GM06990 (cell line): ENCODE measurements around the gene MTG1.
A peak's percentile ranks its signal among the peaks of the same experiment; 100 is the strongest.

ENCODE experiments used
- DNase-seq: peaks from one replicate; pipeline ENCODE4 v3.0.0-alpha.2; 2011; ENCODE audit not compliant: insufficient read length; ENCODE audit errors: extremely low read depth
- H3K27me3 ChIP-seq: replicated peaks from 2 replicates; pipeline ENCODE4 v1.6.0; 2011; ENCODE audit warnings: low read length; ENCODE audit not compliant: control insufficient read depth, insufficient read depth
- H3K36me3 ChIP-seq: 2 replicates; pipeline ENCODE4 v1.5.1; 2011; ENCODE audit warnings: low read length; ENCODE audit not compliant: control insufficient read depth, insufficient read depth
- H3K4me3 ChIP-seq: replicated peaks from 2 replicates; pipeline ENCODE4 v1.5.1; 2011; ENCODE audit warnings: low read depth, mild to moderate bottlenecking, control low read depth, low read length
- CTCF ChIP-seq: IDR thresholded peaks from 2 replicates; pipeline ENCODE4 v1.5.1; 2011; ENCODE audit warnings: low read length, control low read depth, mild to moderate bottlenecking, inconsistent platforms; ENCODE audit not compliant: insufficient read depth, poor library complexity, severe bottlenecking

Gene MTG1

DNA sequence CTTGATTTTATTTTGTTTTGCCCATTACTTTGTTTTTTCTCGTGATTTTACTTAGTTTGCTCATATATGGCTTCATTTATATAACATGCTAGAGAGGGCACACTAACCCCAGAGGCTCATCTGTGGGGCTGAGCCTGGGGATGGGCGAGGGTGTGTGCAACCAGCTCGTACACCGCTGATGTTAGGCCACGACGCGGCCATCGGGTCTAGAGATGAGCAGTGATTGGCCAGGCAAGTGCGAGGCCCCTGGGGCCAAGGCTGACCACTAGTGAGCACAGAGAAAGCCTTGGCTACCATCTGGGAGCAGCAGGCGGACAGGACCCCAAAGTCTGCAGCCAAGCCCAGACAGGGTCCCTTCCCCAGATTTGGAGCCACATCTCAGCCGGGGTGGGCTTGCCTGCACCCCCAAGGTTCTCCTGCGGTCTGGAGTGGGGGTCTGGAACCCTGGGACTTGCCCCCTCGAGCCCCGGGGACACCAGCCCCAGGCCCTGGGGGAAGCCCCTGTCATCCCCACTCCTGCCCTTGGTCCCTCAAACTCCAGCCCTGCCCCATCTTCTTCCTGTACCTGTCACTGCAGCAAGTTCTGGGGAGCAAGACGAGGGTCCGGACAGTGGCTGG, 39.9 kb upstream of the MTG1 start:
- no peaks in the 10 kb centered on the region; the same call in 1 of the 2 replicates for H3K36me3 ChIP-seq
- no peaks in the 10 kb centered on the region; the same call in 1 of the 2 replicates for H3K27me3 ChIP-seq
- H3K4me3 ChIP-seq: no peak overlapping the region
- no peak for TF ChIP-seq CTCF
- DNase-seq: no peak

GRCh38 chr10:133354672-133355240, 39.2 kb upstream of the MTG1 start:
- TF ChIP-seq CTCF: no peak
- Histone ChIP-seq H3K36me3 (no peaks in the 10 kb centered on the region; the same call in 1 of the 2 replicates), H3K27me3 (no peaks in the 10 kb centered on the region; the same call in 1 of the 2 replicates), H3K4me3 (no peak overlapping the region)
- no peak for DNase-seq

- Histone ChIP-seq H3K4me3 (no peak overlapping the region), H3K36me3 (no peaks in the 10 kb centered on the region; the same call in 1 of the 2 replicates), H3K27me3 (no peaks in the 10 kb centered on the region)
- TF ChIP-seq CTCF: no peak
- no peak for DNase-seq
Observed at GRCh38 chr10:133355266-133355665, 38.7 kb upstream of the MTG1 start.

GRCh38 chr10:133355991-133356390, 38.0 kb upstream of the MTG1 start:
- H3K36me3 ChIP-seq: no peaks in the 10 kb centered on the region; the same call in 1 of the 2 replicates
- no peak overlapping the region for H3K4me3 ChIP-seq
- no peaks in the 10 kb centered on the region for H3K27me3 ChIP-seq
- no peak for TF ChIP-seq CTCF
- no peak for DNase-seq

DNA sequence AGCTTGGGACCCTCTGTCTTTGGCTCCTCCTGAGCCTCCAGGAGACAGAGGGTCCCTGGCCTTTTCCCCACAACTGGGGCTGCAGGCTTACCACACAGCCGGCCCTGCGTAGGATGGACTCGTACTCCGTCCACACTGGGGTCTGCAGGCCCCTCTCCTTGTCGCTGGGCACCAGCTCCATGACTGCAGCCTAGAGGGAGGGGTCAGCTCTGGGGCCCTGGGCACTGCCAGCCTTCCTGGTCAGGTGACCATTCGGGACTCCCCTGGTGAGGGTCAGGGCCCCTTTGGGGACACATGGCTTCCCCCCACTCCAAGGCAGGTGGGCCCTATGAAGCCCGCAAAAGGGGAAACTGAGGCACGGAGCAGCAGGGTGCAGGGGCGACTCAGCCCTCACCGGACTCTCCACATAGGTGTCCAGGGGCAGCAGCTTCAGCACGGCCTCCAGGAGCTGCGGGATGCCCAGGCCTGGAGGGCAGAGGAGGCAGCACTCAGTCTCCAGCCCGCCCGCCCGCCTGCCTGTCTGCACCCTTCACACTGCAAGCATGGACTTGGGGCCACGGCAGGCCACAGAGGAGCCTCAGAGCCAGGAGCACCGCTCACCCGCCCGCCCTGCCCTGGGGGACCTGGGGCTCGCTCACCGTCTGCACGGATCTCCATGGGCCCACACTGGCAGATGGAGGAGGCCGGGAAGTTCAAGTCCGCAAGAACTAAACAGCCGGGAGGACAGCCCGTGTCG, 37.2 kb upstream of the MTG1 start:
- DNase-seq: no peak
- Histone ChIP-seq H3K27me3 (no peaks in the 10 kb centered on the region), H3K4me3 (peak overlapping the region; percentile 65), H3K36me3 (no peaks in the 10 kb centered on the region; the same call in 1 of the 2 replicates)
- TF ChIP-seq CTCF: no peak
